CD14-positive monocyte (primary cell): ENCODE data around the gene PASD1. TPM values are rescaled to one million over a fixed set of nuclear protein-coding genes. Genes with fewer than 3 reads are reported as not detected.
"Not testable (repeated sequence)": the region's sequence is repeated elsewhere in the genome, so short reads cannot be mapped to it uniquely, and the experiment has no call there.

ENCODE experiments used
- DNase-seq, 3 donors: peaks; one replicate each; pipeline ENCODE4 v3.0.0-alpha.2; 2011 to 2022
- H2AFZ ChIP-seq: 2 replicates; pipeline ENCODE4 v1.6.0; 2012; ENCODE audit warnings: mild to moderate bottlenecking, low read depth, low read length, inconsistent platforms; ENCODE audit not compliant: insufficient read depth, poor library complexity, severe bottlenecking
- H3K27ac ChIP-seq, 2 donors: 1 replicate in 1 of 2; 2 replicates in 1 of 2; pipeline ENCODE4 v1.5.1; 2012 to 2013; ENCODE audit warnings: low read length in 2 of 2, control low read depth in 1 of 2, inconsistent platforms in 1 of 2, low read depth in 1 of 2, mild to moderate bottlenecking in 1 of 2
- H3K27me3 ChIP-seq, 2 donors: one replicate each; pipeline versions ENCODE4 v1.6.0 to v1.6.1; 2011 to 2013; ENCODE audit warnings: low read length in 2 of 2; ENCODE audit not compliant: control insufficient read depth in 2 of 2, insufficient read depth in 2 of 2
- H3K36me3 ChIP-seq, 2 donors: replicated peaks in 1 of 2; 1 replicate in 1 of 2; 2 replicates in 1 of 2; pipeline versions ENCODE4 v1.5.1 to v1.6.1; 2012 to 2013; ENCODE audit warnings: low read length in 2 of 2, control low read depth in 1 of 2, inconsistent platforms in 1 of 2, mild to moderate bottlenecking in 1 of 2; ENCODE audit not compliant: insufficient read depth in 2 of 2, control insufficient read depth in 1 of 2
- H3K4me1 ChIP-seq, 2 donors: 1 replicate in 1 of 2; 2 replicates in 1 of 2; pipeline versions ENCODE4 v1.5.1 to v1.6.1; 2012 to 2013; ENCODE audit warnings: low read length in 2 of 2, control low read depth in 1 of 2, inconsistent platforms in 1 of 2, mild to moderate bottlenecking in 1 of 2, moderate library complexity in 1 of 2; ENCODE audit not compliant: insufficient read depth in 2 of 2, control insufficient read depth in 1 of 2
- H3K4me2 ChIP-seq: replicated peaks from 2 replicates; pipeline ENCODE3; 2012; ENCODE audit warnings: low read length, moderate library complexity, mild to moderate bottlenecking; ENCODE audit not compliant: poor library complexity, severe bottlenecking; ENCODE audit errors: extremely low read depth
- H3K4me3 ChIP-seq, 3 experiments: fragments of 200-600 bp in 1 of 3; sonication (generic) in 1 of 3; replicated peaks in 1 of 3; 1 replicate in 2 of 3; 2 replicates in 1 of 3; pipeline ENCODE4 v1.5.1; 2011 to 2013; ENCODE audit warnings: low read length in 3 of 3, mild to moderate bottlenecking in 3 of 3, control low read depth in 2 of 3, low read depth in 2 of 3, inconsistent platforms in 1 of 3, moderate library complexity in 1 of 3
- H3K79me2 ChIP-seq: 2 replicates; pipeline ENCODE4 v1.6.0; 2012; ENCODE audit warnings: mild to moderate bottlenecking, control low read depth, inconsistent platforms, low read length, moderate library complexity; ENCODE audit not compliant: insufficient read depth
- H3K9ac ChIP-seq: 2 replicates; pipeline ENCODE4 v1.6.0; 2017; ENCODE audit warnings: low read length, mild to moderate bottlenecking; ENCODE audit not compliant: insufficient read depth, poor library complexity, severe bottlenecking
- H3K9me3 ChIP-seq, 2 donors: replicated peaks in 1 of 2; 1 replicate in 1 of 2; 2 replicates in 1 of 2; pipeline versions ENCODE4 v1.5.1 to v1.6.1; 2012 to 2013; ENCODE audit warnings: low read length in 2 of 2, control low read depth in 1 of 2; ENCODE audit not compliant: control insufficient read depth in 1 of 2, insufficient read depth in 1 of 2
- H4K20me1 ChIP-seq: 2 replicates; pipeline ENCODE4 v1.6.0; 2012; ENCODE audit warnings: mild to moderate bottlenecking, low read length, control low read depth, moderate library complexity; ENCODE audit not compliant: insufficient read depth
- H3K27ac Mint-ChIP-seq, 7 donors: one replicate each; pipeline ENCODE4 v1.8.0; 2020; ENCODE audit warnings: mild to moderate bottlenecking in 7 of 7, mixed read lengths in 7 of 7, moderate library complexity in 6 of 7, inconsistent platforms in 2 of 7
- H3K27me3 Mint-ChIP-seq, 3 donors: one replicate each; pipeline ENCODE4 v1.8.0; 2021 to 2022; ENCODE audit warnings: low read depth in 3 of 3, mild to moderate bottlenecking in 3 of 3, mixed read lengths in 3 of 3, moderate library complexity in 3 of 3, inconsistent platforms in 1 of 3
- H3K36me3 Mint-ChIP-seq, 2 donors: one replicate each; pipeline ENCODE4 v1.8.0; 2020; ENCODE audit warnings: mixed read lengths in 2 of 2, inconsistent platforms in 1 of 2, mild to moderate bottlenecking in 1 of 2
- H3K4me1 Mint-ChIP-seq: one replicate; pipeline ENCODE4 v1.8.0; 2020; ENCODE audit warnings: mild to moderate bottlenecking, mixed read lengths
- H3K4me3 Mint-ChIP-seq, 2 donors: one replicate each; pipeline ENCODE4 v1.8.0; 2020; ENCODE audit warnings: mild to moderate bottlenecking in 2 of 2, mixed read lengths in 2 of 2, moderate library complexity in 1 of 2
- H3K9me3 Mint-ChIP-seq, 7 donors: one replicate each; pipeline ENCODE4 v1.8.0; 2020 to 2022; ENCODE audit warnings: mixed read lengths in 7 of 7, mild to moderate bottlenecking in 6 of 7, moderate library complexity in 6 of 7, inconsistent platforms in 2 of 7
- CTCF ChIP-seq: fragments of 200-600 bp; IDR thresholded peaks from one replicate; pipeline ENCODE4 v1.8.0; 2022; ENCODE audit warnings: antibody characterized with exemption, mild to moderate bottlenecking
- WGBS: methylation state at CpG from one replicate; pipeline ENCODE4 v1.1.5; 2013; ENCODE audit warnings: missing lambda C conversion rate; ENCODE audit not compliant: insufficient coverage; 5-methylcytosine and 5-hydroxymethylcytosine counted together
- intact Hi-C, 2 donors: fragments of 100-400 bp; cut with micrococcal nuclease; formaldehyde crosslinking; loops; one replicate each; pipeline versions ENCODE4 v1.15.0 to v1.15.1; 2023
- polyA plus RNA-seq, 3 donors: library from polyadenylated mRNA; depleted of rRNA in 1 of 3; unstranded in 2 of 3; stranded (reverse) in 1 of 3; fragments of 300-500 nt in 2 of 3; fragments of >200 nt in 1 of 3; fragmentation: Illumina TruSeq in 2 of 3; gene quantifications; 1 replicate in 2 of 3; 2 replicates in 1 of 3; pipeline ENCODE4 v1.2.3, GENCODE V29; 2012 to 2021

Gene PASD1
- polyA plus RNA-seq, 3 donors = not detected

DNA sequence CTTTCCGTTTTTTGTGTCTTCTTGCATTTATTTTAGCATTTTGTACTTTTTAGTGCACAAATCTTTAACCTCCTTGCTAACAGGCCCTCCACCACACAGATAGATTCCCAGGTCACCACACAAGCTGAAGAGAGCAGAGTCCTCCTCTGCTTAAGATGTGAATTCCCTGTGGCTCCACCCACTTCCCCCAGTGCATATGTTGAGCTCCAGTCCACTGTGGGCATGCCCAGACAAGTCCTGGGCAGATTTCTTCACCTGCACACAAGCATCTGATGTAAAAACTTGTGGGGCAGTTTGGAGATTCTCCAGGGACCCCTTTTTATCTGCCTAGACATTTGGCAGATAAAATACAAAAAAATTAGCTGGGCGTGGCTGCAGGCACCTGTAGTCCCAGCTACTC, 19.8 kb upstream of the PASD1 start:
- no peaks in the 10 kb centered on the region for H3K36me3 ChIP-seq

DNA sequence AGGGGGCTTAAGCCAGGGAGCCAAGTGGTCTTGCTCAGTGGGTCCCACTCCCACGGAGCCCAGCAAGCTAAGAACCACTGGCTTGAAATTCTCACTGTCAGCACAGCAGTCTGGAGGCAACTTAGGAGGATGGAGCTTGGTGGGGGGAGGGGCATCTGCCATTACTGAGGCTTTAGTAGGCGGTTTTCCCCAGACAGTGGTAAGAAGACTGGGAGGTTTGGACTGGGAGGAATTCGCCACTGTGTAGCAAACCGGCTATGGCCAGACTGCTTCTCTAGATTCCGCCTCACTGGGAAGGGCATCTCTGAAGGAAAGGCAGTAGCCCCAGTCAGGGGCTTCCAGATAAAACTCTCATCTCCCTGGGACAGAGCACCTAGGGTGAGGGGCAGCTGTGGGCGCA, 17.2 kb upstream of the PASD1 start:
- H3K36me3 Mint-ChIP-seq, H4K20me1 ChIP-seq, H3K27me3 Mint-ChIP-seq, H3K27ac ChIP-seq, H3K79me2 ChIP-seq, H3K4me1 ChIP-seq, H3K4me3 Mint-ChIP-seq, H3K4me3 ChIP-seq, H2AFZ ChIP-seq, H3K27me3 ChIP-seq, H3K36me3 ChIP-seq, H3K9ac ChIP-seq, intact Hi-C loops, H3K9me3 ChIP-seq, H3K27ac Mint-ChIP-seq, DNase-seq, H3K4me2 ChIP-seq, H3K4me1 Mint-ChIP-seq: not testable (repeated sequence)
- WGBS = no CpG with 5 or more reads among the region's 6 CpGs
- H3K9me3 Mint-ChIP-seq = peaks cover 0 to 16% (median 0%) of the 10 kb centered on the region in 7 donors

More for the DNA sequence above, 19.8 kb upstream of the PASD1 start:
- no peaks in the 10 kb centered on the region for H3K4me1 Mint-ChIP-seq
- Histone ChIP-seq H3K27ac (no peak overlapping the region), H3K9me3 (no peaks in the 10 kb centered on the region), H3K27me3 (no peaks in the 10 kb centered on the region), H3K4me2 (no peak overlapping the region), H3K79me2 (no peaks in the 10 kb centered on the region), H3K4me1 (no peaks in the 10 kb centered on the region), H3K4me3 (no peak overlapping the region), H2AFZ (no peak overlapping the region), H4K20me1 (no peaks in the 10 kb centered on the region), H3K9ac (no peak overlapping the region)
- intact Hi-C loops = no loop called here
- TF ChIP-seq CTCF = no peak
- H3K4me3 Mint-ChIP-seq = no peak overlapping the region
- H3K9me3 Mint-ChIP-seq = peaks cover 0 to 16% (median 2%) of the 10 kb centered on the region in 7 donors
- H3K36me3 Mint-ChIP-seq = no peaks in the 10 kb centered on the region
- peaks cover 0 to 9% (median 2%) of the 10 kb centered on the region in 3 donors for H3K27me3 Mint-ChIP-seq
- no CpG with 5 or more reads among the region's 2 CpGs for WGBS
- H3K27ac Mint-ChIP-seq = no peak overlapping the region
- no peak for DNase-seq

DNA sequence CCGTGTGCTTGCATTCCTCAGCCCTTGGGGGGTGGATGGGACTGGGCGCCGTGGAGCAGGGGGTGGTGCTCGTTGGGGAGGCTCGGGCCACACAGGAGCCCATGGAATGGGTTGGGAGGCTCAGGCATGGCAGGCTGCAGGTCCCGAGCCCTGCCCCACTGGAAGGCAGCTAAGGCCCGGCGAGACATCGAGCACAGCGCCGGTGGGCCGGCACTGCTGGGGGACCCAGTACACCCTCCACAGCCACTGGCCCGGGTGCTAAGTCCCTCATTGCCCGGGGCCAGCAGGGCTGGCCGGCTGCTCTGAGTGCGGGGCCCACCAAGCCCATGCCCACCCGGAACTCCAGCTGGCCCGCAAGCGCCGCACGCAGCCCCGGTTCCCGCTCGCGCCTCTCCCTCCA, 12.3 kb upstream of the PASD1 start:
- H3K36me3 ChIP-seq, H3K4me3 ChIP-seq, H3K36me3 Mint-ChIP-seq, H2AFZ ChIP-seq, H3K9me3 ChIP-seq, DNase-seq, H3K4me1 ChIP-seq, H3K4me2 ChIP-seq, intact Hi-C loops, H3K9ac ChIP-seq, H3K4me1 Mint-ChIP-seq, H4K20me1 ChIP-seq, H3K79me2 ChIP-seq, H3K27ac ChIP-seq, H3K27ac Mint-ChIP-seq, H3K27me3 ChIP-seq, H3K4me3 Mint-ChIP-seq: not testable (repeated sequence)
- no CpG with 5 or more reads among the region's 25 CpGs for WGBS
- Mint-ChIP-seq H3K9me3 (peaks cover 0 to 17% (median 6%) of the 10 kb centered on the region in 7 donors), H3K27me3 (peaks cover 2 to 10% (median 7%) of the 10 kb centered on the region in 3 donors)
